Dermis microvascular lymphatic vessel endothelial cell (primary cell): Measurements from ENCODE around the gene MRM1. TPM values are rescaled to one million over a fixed set of nuclear protein-coding genes. Genes with fewer than 3 reads are reported as not detected.
"Not testable (repeated sequence)": the region's sequence is repeated elsewhere in the genome, so short reads cannot be mapped to it uniquely, and the experiment has no call there.

Experiments used
- DNase-seq, 2 donors: peaks; one replicate each; pipeline versions ENCODE4 v3.0.0 to v3.0.0-alpha.2; 2010; ENCODE audit warnings: low read depth in 2 of 2
- total RNA-seq: library from RNA; depleted of rRNA; stranded (reverse); fragments of >200 nt; gene quantifications from 2 replicates; pipeline ENCODE4 v1.2.1, GENCODE V29; 2014

The MRM1 gene
- total RNA-seq, 1 donor from 2014 or later = 2.4 TPM

- no peak for DNase-seq
Observed at GRCh38 chr17:36600465-36600864, 918 bp upstream of the MRM1 start.

- DNase-seq = no peak
Observed at GRCh38 chr17:36600936-36601302, 464 bp upstream of the MRM1 start.

- peak in 1 of 2 donors; percentile 13 for DNase-seq
Observed at GRCh38 chr17:36602030-36602748, 806 bp downstream of the MRM1 start.

GRCh38 chr17:36602924-36603384 lies 1.6 kb downstream of the MRM1 start:
- DNase-seq = peak; percentile 53 to 74

GRCh38 chr17:36605028-36605427 lies 3.6 kb downstream of the MRM1 start:
- not testable (repeated sequence) for DNase-seq

- DNase-seq = no peak
Observed at GRCh38 chr17:36608280-36608679, 6.9 kb downstream of the MRM1 start.

GRCh38 chr17:36608794-36609497 lies 7.6 kb downstream of the MRM1 start:
- DNase-seq = peak in 1 of 2 donors; percentile 54

- DNase-seq = no peak
Observed at GRCh38 chr17:36609498-36609862, 8.1 kb downstream of the MRM1 start.

GRCh38 chr17:36610474-36610873 lies 9.1 kb downstream of the MRM1 start:
- no peak for DNase-seq

GRCh38 chr17:36611345-36612072 lies 10.1 kb downstream of the MRM1 start:
- DNase-seq = no peak

GRCh38 chr17:36612323-36612722 lies 10.9 kb downstream of the MRM1 start:
- DNase-seq = no peak

- DNase-seq = no peak
Observed at GRCh38 chr17:36613155-36613554, 11.8 kb downstream of the MRM1 start.

- DNase-seq = no peak
Observed at GRCh38 chr17:36614081-36614480, 12.7 kb downstream of the MRM1 start.

GRCh38 chr17:36614933-36615332 lies 13.6 kb downstream of the MRM1 start:
- no peak for DNase-seq

- DNase-seq = no peak
Observed at GRCh38 chr17:36616061-36617029, 15.0 kb downstream of the MRM1 start.

- no peak for DNase-seq
Observed at GRCh38 chr17:36617773-36618172, 16.4 kb downstream of the MRM1 start.

- DNase-seq = no peak
Observed at GRCh38 chr17:36623281-36623680, 21.9 kb downstream of the MRM1 start.

GRCh38 chr17:36625188-36625587 lies 23.8 kb downstream of the MRM1 start:
- no peak for DNase-seq

GRCh38 chr17:36627101-36627500 lies 25.7 kb downstream of the MRM1 start:
- no peak for DNase-seq

- DNase-seq = no peak
Observed at GRCh38 chr17:36628576-36628975, 27.2 kb downstream of the MRM1 start.

- peak; percentile 22 to 67 for DNase-seq
Observed at GRCh38 chr17:36629252-36629847, 28.0 kb downstream of the MRM1 start.
